ENCODE results near the gene LRRK1. TPM values are rescaled to one million over a fixed set of nuclear protein-coding genes. Genes with fewer than 3 reads are reported as not detected.

LRRK1 gene
- total and polyA plus RNA-seq, 2 donors = 3.4 to 6.7 TPM

DNA sequence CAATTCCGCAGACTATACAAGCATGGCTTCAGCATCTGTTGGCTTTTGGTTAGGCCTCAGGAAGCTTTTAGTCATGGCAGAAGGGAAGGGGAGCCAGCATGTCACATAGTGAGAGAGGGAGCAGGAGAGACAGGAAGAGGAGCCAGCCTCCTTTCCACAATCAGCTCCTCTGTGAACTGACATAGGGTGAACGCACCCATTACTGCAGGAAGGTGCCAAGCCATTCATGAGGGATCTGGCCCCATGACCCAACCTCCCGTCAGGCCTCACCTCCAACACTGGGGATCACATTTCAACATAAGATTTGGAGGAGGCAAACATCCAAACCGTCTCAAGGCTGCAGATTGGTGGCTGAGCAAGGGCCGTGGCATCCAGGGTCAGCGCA lies 106.3 kb downstream of the LRRK1 start:
- H3K27ac ChIP-seq (ENCODE audit: low read depth in 1 of 2, low read length in 1 of 2) = no peak overlapping the region
- peaks cover 0 to 7% of the 10 kb centered on the region in 2 donors for H3K27me3 ChIP-seq (ENCODE audit: control insufficient read depth in 2 of 2, insufficient read depth in 1 of 2, low read length in 1 of 2)
- peaks cover 0 to 2% of the 10 kb centered on the region in 2 donors for H3K4me1 ChIP-seq (ENCODE audit: control insufficient read depth in 2 of 2, insufficient read depth in 2 of 2, low read length in 2 of 2)
- no peaks in the 10 kb centered on the region for H3K9me3 ChIP-seq (ENCODE audit: control insufficient read depth in 2 of 2, insufficient read depth in 1 of 2, low read length in 1 of 2)
- no peaks in the 10 kb centered on the region for H3K36me3 ChIP-seq (ENCODE audit: control insufficient read depth in 2 of 2, insufficient read depth in 2 of 2, low read length in 1 of 2)
- WGBS = 98% methylated on average over 6 of the region's 6 CpGs
- DNase-seq (ENCODE audit: low read depth in 6 of 9, low spot score in 9 of 9) = no peak
- no peak overlapping the region for H3K4me3 ChIP-seq (ENCODE audit: low read length in 2 of 2)

DNA sequence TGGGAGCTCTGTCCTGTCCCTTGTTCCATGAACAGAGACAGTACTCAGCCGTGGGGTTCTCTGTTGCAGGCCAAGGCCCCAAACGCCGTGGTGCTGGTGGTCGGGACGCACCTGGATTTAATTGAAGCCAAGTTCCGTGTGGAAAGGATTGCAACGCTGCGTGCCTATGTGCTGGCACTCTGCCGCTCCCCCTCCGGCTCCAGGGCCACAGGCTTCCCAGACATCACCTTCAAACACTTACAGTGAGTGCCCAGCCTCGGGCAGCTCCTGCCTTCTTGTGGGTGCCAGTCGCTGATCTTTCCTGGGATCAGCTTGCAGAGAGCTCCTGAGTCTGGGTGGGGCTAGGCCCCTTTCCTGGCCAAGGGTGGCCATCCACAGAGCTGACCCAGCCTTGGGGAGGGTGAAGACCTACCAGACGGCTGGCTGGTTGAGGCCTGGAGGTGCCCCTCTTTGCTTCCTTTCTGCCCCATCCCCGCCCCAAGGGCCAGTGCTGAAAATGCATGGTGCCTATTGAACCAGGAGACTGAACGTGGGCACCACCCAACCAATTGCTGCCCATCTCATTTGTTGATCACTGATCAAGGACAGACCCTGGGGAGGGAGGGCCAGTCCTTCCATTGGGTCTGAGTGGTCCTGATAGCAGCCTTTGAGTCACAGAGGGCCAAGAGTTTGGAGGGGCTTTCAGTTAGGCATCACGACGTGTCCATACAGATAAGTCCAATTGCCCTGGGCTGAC lies 106.9 kb downstream of the LRRK1 start:
- Histone ChIP-seq H3K27me3 (ENCODE audit: control insufficient read depth in 2 of 2, insufficient read depth in 1 of 2, low read length in 1 of 2) (peaks cover 0 to 7% of the 10 kb centered on the region in 2 donors), H3K36me3 (ENCODE audit: control insufficient read depth in 2 of 2, insufficient read depth in 2 of 2, low read length in 1 of 2) (no peaks in the 10 kb centered on the region), H3K9me3 (ENCODE audit: control insufficient read depth in 2 of 2, insufficient read depth in 1 of 2, low read length in 1 of 2) (no peaks in the 10 kb centered on the region), H3K27ac (ENCODE audit: low read depth in 1 of 2, low read length in 1 of 2) (no peak overlapping the region), H3K4me1 (ENCODE audit: control insufficient read depth in 2 of 2, insufficient read depth in 2 of 2, low read length in 2 of 2) (peaks cover 0 to 2% of the 10 kb centered on the region in 2 donors), H3K4me3 (ENCODE audit: low read length in 2 of 2) (no peak overlapping the region)
- DNase-seq (ENCODE audit: low read depth in 6 of 9, low spot score in 9 of 9) = no peak
- 96% methylated on average over 17 of the region's 17 CpGs for WGBS

DNA sequence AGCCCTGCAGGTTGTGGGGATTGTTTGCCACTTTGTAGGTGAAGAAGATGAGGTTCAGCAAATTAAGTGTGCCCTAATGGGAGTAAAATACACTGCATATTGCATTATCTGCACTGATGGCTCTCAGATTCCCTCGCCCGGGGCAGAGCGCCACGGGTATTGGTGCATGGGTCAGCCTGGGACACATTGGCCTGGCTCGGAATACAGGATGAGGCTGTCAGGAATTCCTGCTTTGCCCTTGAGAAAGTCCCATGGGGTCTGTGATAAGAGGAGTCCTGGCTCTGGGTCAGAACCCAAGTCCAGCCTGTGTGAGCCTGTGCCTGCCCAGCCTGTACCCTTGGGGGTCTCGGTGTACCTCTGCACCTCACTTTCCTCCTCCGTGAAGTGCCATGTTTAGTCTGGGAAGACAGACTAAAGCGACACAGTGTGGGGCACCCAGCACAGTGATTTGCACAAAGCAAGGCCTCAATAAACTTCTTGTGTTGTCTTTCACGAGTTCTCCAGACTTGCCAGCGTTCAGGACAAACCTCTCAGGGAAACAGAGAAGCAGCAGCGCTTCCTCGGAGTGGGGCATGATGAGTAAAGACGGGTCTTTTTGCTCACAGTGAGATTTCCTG lies 107.6 kb downstream of the LRRK1 start:
- WGBS = 96% methylated on average over 13 of the region's 13 CpGs
- Histone ChIP-seq H3K4me1 (ENCODE audit: control insufficient read depth in 2 of 2, insufficient read depth in 2 of 2, low read length in 2 of 2) (peaks cover 0 to 2% of the 10 kb centered on the region in 2 donors), H3K27ac (ENCODE audit: low read depth in 1 of 2, low read length in 1 of 2) (no peak overlapping the region)

DNA sequence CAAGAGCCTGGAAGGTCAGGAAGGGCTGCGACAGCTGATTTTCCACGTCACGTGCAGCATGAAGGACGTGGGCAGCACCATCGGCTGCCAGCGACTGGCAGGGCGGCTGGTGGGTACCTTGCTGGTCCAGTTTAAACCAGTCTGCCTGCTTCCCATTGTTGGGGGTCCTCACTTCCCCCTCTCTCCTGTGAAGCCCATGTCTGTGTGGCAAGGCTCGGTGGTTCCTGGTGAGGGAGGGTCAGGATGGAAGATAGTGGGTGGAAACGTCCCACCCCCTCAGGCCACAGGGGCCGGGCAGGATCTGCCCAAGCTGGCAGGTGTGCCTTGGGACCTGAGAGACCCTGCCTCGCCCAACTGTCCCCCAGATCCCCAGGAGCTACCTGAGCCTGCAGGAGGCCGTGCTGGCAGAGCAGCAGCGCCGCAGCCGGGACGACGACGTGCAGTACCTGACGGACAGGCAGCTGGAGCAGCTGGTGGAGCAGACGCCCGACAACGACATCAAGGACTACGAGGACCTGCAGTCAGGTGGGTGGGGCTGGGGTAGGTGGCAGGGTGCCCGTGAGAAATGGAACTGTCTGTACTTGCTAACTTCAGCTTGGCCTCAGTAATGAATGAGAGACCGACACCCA lies 108.2 kb downstream of the LRRK1 start:
- Histone ChIP-seq H3K9me3 (ENCODE audit: control insufficient read depth in 2 of 2, insufficient read depth in 1 of 2, low read length in 1 of 2) (no peaks in the 10 kb centered on the region), H3K36me3 (ENCODE audit: control insufficient read depth in 2 of 2, insufficient read depth in 2 of 2, low read length in 1 of 2) (no peaks in the 10 kb centered on the region), H3K4me1 (ENCODE audit: control insufficient read depth in 2 of 2, insufficient read depth in 2 of 2, low read length in 2 of 2) (peaks cover 0 to 2% of the 10 kb centered on the region in 2 donors), H3K27me3 (ENCODE audit: control insufficient read depth in 2 of 2, insufficient read depth in 1 of 2, low read length in 1 of 2) (peaks cover 0 to 7% of the 10 kb centered on the region in 2 donors), H3K27ac (ENCODE audit: low read depth in 1 of 2, low read length in 1 of 2) (no peak overlapping the region), H3K4me3 (ENCODE audit: low read length in 2 of 2) (no peak overlapping the region)
- 95% methylated on average over 25 of the region's 25 CpGs for WGBS
- no peak for DNase-seq (ENCODE audit: low read depth in 6 of 9, low spot score in 9 of 9)

More for the DNA sequence above, 107.6 kb downstream of the LRRK1 start:
- H3K9me3 ChIP-seq (ENCODE audit: control insufficient read depth in 2 of 2, insufficient read depth in 1 of 2, low read length in 1 of 2) = no peaks in the 10 kb centered on the region
- H3K27me3 ChIP-seq (ENCODE audit: control insufficient read depth in 2 of 2, insufficient read depth in 1 of 2, low read length in 1 of 2) = peaks cover 0 to 7% of the 10 kb centered on the region in 2 donors
- DNase-seq (ENCODE audit: low read depth in 6 of 9, low spot score in 9 of 9) = no peak
- H3K4me3 ChIP-seq (ENCODE audit: low read length in 2 of 2) = no peak overlapping the region
- H3K36me3 ChIP-seq (ENCODE audit: control insufficient read depth in 2 of 2, insufficient read depth in 2 of 2, low read length in 1 of 2) = no peaks in the 10 kb centered on the region

DNA sequence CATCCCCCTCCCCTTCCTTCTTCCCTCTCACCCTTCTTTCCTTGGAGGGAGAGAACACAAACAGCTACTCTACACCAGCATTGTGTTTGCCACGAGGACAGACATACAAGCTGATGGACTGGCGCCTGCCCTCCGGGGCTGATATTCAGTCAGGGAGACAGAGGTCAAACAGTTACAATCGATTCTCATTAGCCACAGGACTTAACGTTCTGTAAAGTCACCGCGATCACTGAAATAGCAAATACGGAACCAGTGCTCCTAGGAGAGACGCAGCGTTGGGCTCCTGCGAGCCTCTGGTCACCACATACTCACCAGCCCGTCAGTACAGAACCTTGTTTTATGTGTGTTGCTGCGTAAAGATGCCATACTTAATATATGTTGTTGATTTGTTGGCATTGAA lies 108.8 kb downstream of the LRRK1 start:
- Histone ChIP-seq H3K9me3 (ENCODE audit: control insufficient read depth in 2 of 2, insufficient read depth in 1 of 2, low read length in 1 of 2) (no peaks in the 10 kb centered on the region), H3K36me3 (ENCODE audit: control insufficient read depth in 2 of 2, insufficient read depth in 2 of 2, low read length in 1 of 2) (no peaks in the 10 kb centered on the region), H3K27me3 (ENCODE audit: control insufficient read depth in 2 of 2, insufficient read depth in 1 of 2, low read length in 1 of 2) (peaks cover 0 to 7% of the 10 kb centered on the region in 2 donors), H3K27ac (ENCODE audit: low read depth in 1 of 2, low read length in 1 of 2) (no peak overlapping the region), H3K4me1 (ENCODE audit: control insufficient read depth in 2 of 2, insufficient read depth in 2 of 2, low read length in 2 of 2) (peaks cover 0 to 2% of the 10 kb centered on the region in 2 donors), H3K4me3 (ENCODE audit: low read length in 2 of 2) (no peak overlapping the region)
- DNase-seq (ENCODE audit: low read depth in 6 of 9, low spot score in 9 of 9) = no peak
- WGBS = 89% methylated on average over 13 of the region's 13 CpGs

DNA sequence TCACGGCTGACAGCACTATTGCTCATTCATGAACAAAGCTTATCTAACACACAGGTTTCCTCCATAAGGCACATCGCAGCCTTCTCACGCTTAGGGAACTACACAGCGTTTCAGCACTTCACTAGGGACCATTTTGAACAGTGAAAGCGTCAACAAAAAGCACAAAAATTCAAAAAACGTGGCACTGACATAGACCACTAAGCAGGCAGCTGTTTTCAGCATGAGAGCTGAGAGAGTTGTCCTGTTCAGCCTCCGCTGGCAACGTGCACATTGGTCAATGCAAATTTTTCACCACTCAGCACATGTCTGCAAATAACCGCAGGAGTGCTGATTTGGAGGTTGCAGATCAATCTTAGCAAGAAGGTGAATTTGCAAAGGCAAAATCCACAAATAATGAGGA lies 109.2 kb downstream of the LRRK1 start:
- peaks cover 0 to 2% of the 10 kb centered on the region in 2 donors for H3K4me1 ChIP-seq (ENCODE audit: control insufficient read depth in 2 of 2, insufficient read depth in 2 of 2, low read length in 2 of 2)
- 95% methylated on average over 9 of the region's 9 CpGs for WGBS
- H3K36me3 ChIP-seq (ENCODE audit: control insufficient read depth in 2 of 2, insufficient read depth in 2 of 2, low read length in 1 of 2) = no peaks in the 10 kb centered on the region
- no peak overlapping the region for H3K4me3 ChIP-seq (ENCODE audit: low read length in 2 of 2)
- H3K27ac ChIP-seq (ENCODE audit: low read depth in 1 of 2, low read length in 1 of 2) = no peak overlapping the region
- DNase-seq (ENCODE audit: low read depth in 6 of 9, low spot score in 9 of 9) = no peak
- peaks cover 0 to 7% of the 10 kb centered on the region in 2 donors for H3K27me3 ChIP-seq (ENCODE audit: control insufficient read depth in 2 of 2, insufficient read depth in 1 of 2, low read length in 1 of 2)
- H3K9me3 ChIP-seq (ENCODE audit: control insufficient read depth in 2 of 2, insufficient read depth in 1 of 2, low read length in 1 of 2) = no peaks in the 10 kb centered on the region

DNA sequence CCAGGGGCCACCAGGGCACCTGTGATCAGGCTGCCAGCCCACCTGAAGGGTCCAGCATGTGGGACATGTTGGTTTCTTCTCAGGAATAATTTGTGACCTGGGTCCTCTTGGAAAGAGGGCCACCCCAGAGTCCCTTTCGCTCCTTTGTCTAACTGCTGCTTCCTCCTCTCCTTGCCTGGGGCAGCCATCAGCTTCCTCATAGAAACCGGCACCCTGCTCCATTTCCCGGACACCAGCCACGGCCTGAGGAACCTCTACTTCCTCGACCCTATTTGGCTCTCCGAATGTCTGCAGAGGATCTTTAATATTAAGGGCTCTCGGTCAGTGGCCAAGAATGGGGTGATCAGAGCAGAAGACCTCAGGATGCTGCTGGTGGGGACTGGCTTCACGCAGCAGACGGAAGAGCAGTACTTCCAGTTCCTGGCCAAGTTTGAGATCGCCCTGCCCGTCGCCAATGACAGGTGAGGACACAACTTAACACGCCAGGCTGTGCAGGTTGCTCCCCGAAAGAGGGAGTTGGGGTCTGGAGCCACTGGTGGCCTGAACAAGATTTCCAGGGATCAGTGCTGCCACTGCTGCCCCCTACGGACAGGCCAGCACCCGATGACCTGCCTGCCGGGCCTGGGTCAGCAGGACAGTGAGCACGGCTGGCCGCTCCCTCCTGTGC lies 109.7 kb downstream of the LRRK1 start:
- no peak for DNase-seq (ENCODE audit: low read depth in 6 of 9, low spot score in 9 of 9)
- no peaks in the 10 kb centered on the region for H3K36me3 ChIP-seq (ENCODE audit: control insufficient read depth in 2 of 2, insufficient read depth in 2 of 2, low read length in 1 of 2)
- no peaks in the 10 kb centered on the region for H3K4me1 ChIP-seq (ENCODE audit: control insufficient read depth in 2 of 2, insufficient read depth in 2 of 2, low read length in 2 of 2)
- H3K4me3 ChIP-seq (ENCODE audit: low read length in 2 of 2) = no peak overlapping the region
- H3K9me3 ChIP-seq (ENCODE audit: control insufficient read depth in 2 of 2, insufficient read depth in 1 of 2, low read length in 1 of 2) = no peaks in the 10 kb centered on the region
- 96% methylated on average over 19 of the region's 19 CpGs for WGBS
- H3K27ac ChIP-seq (ENCODE audit: low read depth in 1 of 2, low read length in 1 of 2) = no peak overlapping the region
- H3K27me3 ChIP-seq (ENCODE audit: control insufficient read depth in 2 of 2, insufficient read depth in 1 of 2, low read length in 1 of 2) = peaks cover 0 to 7% of the 10 kb centered on the region in 2 donors

DNA sequence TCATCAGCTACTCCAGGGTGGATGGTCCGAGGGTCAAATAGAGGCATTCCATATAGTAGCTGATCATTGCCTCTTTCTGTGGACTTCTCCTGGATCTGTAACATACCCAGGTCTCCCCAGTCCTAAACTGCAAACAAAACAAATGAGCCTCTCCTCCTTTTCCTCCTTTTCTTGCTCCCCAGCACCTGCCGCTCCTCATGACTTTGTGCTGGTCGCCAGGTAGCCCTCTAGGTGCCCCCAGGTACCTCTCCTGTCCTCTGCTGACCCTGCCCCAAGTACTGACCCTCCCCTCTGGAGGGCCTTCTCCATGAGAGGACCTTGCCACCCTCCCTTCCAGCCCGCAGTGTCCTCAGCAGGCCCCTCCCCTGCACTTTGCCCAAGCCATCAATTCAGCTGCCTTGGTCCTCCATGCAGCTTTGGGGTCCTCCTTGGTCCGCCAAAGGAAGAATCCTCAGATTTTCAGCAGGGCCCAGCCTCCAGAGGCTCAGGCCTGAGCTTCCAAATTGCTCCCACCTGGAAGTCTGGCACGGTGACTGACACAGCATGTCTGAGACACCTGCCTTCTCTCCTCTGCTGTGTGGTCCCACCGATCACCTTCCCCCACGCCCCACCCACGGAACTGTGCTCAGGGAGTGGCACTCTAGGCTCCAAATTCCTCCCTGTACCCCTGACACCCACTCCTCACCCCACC lies 111.0 kb downstream of the LRRK1 start:
- no peaks in the 10 kb centered on the region for H3K36me3 ChIP-seq (ENCODE audit: control insufficient read depth in 2 of 2, insufficient read depth in 2 of 2, low read length in 1 of 2)

More for the DNA sequence above, 111.0 kb downstream of the LRRK1 start:
- Histone ChIP-seq H3K27me3 (ENCODE audit: control insufficient read depth in 2 of 2, insufficient read depth in 1 of 2, low read length in 1 of 2) (peaks cover 0 to 7% of the 10 kb centered on the region in 2 donors), H3K27ac (ENCODE audit: low read depth in 1 of 2, low read length in 1 of 2) (no peak overlapping the region), H3K9me3 (ENCODE audit: control insufficient read depth in 2 of 2, insufficient read depth in 1 of 2, low read length in 1 of 2) (no peaks in the 10 kb centered on the region), H3K4me3 (ENCODE audit: low read length in 2 of 2) (no peak overlapping the region), H3K4me1 (ENCODE audit: control insufficient read depth in 2 of 2, insufficient read depth in 2 of 2, low read length in 2 of 2) (no peaks in the 10 kb centered on the region)
- DNase-seq (ENCODE audit: low read depth in 6 of 9, low spot score in 9 of 9) = no peak
- 95% methylated on average over 9 of the region's 9 CpGs for WGBS
